HG03520 (cell line): Measurements from ENCODE around the gene STAG1.
"Not testable (repeated sequence)": the region's sequence is repeated elsewhere in the genome, so short reads cannot be mapped to it uniquely, and the experiment has no call there.

Source experiments
- ATAC-seq: cut with Tn5 transposase; IDR thresholded peaks from one replicate; pipeline ENCODE4 v1.9.1; 2021; ENCODE audit warnings: mild to moderate bottlenecking, moderate library complexity; ENCODE audit not compliant: unreplicated experiment

STAG1 gene

DNA sequence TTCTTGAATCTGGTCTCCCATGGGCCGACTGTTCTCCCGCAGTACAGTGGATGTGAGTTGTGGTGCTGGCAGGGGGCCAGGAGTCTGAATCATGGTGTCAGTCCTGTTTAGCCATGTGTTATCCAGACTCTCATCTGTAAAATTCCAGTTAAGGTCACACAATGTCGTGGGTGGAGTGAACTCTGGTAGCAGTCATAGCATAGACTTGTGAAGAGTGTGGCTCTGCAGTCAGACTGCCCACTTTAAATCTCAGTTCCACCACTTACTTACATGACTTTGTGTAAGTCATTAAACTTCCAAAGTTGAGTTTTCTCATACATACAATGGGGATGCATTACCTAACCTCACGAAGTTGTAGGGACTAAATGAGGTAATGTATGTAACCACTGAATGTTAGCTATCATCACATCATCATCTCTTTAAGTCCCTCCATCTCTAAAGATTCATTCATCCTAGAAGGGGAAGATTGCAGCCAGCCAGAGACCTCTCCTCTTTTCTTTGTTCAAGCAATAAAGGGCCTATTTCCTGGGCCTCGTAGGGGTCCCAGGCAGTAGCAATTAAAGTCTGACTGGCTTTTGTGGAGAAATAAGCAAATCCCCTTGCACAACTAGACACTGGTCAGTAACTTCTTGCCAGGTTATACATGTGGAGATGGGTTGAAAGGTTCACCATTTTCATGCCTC is 408.2 kb downstream of the STAG1 start:
- ATAC-seq, result no peak

- ATAC-seq, result no peak
Observed at GRCh38 chr3:136343446-136343845, 408.7 kb downstream of the STAG1 start.

DNA sequence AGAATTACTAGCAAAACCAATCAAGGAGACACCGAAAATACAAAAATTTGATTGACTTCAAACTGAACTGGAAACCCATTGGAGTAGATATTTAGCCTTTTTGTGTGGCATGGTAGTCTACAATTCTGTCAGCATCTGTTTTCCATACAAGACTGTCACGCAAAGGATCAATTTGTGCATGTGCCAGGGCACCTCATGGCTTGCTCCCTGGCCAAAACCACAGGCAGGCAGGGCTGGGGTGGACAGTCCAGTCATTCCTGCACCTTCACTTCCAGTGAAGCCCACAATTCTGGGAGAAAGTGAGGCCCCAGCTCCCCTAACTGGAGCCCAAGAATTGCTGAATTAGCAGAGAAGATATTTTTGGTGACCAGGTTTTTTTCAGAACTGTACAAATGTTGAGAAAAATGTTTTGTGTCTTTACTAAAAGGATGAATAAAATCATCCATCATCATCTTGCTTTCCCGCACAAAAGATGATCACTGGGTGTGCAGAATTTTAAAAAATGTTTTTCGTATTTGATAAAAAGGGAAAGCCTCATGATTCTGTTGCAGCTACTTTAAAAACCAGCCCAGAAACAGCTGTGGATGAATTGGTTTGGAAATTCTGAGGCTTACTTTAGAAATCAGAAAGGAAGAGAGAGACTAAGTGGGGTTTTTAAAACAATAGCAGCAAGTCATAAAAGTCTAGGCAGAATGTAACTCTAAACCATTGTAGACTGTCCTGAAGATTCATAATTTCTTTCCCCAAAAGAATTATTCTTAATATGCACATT is 415.7 kb downstream of the STAG1 start:
- ATAC-seq, result no peak

DNA sequence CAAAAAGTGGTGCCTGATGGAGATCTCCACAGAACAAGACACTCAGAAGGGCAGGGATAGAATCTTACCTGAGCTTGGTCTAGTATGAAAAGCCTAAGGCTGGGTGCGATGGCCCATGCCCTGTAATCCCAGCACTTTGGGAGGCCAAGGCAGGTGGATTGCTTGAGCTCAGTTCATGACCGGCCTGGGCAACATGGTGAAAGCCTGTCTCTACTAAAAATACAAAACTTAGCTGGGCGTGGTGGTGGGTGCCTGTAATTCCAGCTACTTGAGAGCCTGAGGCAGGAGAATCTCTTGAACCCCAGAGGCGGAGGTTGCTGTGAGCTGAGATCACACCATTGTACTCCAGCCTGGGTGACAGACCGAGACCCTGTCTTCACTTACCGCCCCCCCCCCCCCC is 417.5 kb downstream of the STAG1 start:
- ATAC-seq, result not testable (repeated sequence)

- ATAC-seq, result no peak
Observed at GRCh38 chr3:136334209-136334608, 418.0 kb downstream of the STAG1 start.

DNA sequence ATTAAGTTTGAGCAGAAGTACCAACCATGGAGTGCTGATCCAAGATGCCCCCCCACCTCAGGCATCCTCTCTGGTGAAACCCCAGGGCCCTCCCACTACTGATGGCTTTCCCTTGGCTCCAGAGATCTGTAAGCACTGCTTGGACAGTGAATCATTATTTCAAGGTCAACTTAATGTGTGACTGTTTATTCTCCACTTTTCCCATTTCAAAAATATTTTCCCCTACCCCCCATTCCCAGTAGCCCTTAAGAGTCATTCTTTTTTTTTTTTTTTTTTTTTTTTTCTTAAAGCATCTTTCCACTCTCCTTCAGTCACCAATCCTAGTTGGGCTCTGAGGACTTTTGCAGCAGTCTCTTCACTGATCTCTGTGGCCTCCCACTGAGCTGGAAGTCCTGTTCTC is 419.4 kb downstream of the STAG1 start:
- no peak for ATAC-seq

- ATAC-seq, result no peak
Observed at GRCh38 chr3:136332302-136332701, 419.9 kb downstream of the STAG1 start.

GRCh38 chr3:136330900-136331299 is 421.3 kb downstream of the STAG1 start:
- ATAC-seq, result no peak

- no peak for ATAC-seq
Observed at GRCh38 chr3:136329593-136329992, 422.6 kb downstream of the STAG1 start.

GRCh38 chr3:136327671-136328070 is 424.5 kb downstream of the STAG1 start:
- no peak for ATAC-seq

GRCh38 chr3:136326316-136326715 is 425.9 kb downstream of the STAG1 start:
- no peak for ATAC-seq

GRCh38 chr3:136311968-136312367 is 440.2 kb downstream of the STAG1 start:
- no peak for ATAC-seq

- ATAC-seq, result no peak
Observed at GRCh38 chr3:136311261-136311660, 440.9 kb downstream of the STAG1 start.

GRCh38 chr3:136305879-136306278 is 446.3 kb downstream of the STAG1 start:
- ATAC-seq, result no peak

DNA sequence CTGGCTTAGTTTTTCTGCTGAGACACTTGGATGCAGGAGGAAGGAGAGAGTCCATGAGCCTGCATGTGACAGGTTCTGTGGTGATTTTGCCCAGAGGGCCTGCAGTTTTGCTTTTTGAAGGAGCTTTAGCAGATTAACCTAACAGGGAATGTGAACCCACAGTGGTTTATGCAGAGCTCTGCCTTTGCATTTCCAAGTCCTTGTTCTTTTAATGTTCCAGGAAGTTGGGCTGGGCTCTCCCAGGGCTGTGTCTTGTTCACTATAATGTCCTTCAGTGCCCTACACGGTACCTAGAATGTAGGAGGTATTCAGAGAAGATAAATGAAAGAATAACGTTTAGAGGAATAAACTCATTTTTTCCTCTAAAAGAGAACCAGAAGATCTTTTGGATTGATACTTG is 451.7 kb downstream of the STAG1 start:
- ATAC-seq, result no peak

- no peak for ATAC-seq
Observed at GRCh38 chr3:136297826-136298225, 454.4 kb downstream of the STAG1 start.

- no peak for ATAC-seq
Observed at GRCh38 chr3:136296960-136297359, 455.2 kb downstream of the STAG1 start.

- ATAC-seq, result no peak
Observed at GRCh38 chr3:136294176-136294575, 458.0 kb downstream of the STAG1 start.

- ATAC-seq, result no peak
Observed at GRCh38 chr3:136293279-136293678, 458.9 kb downstream of the STAG1 start.

GRCh38 chr3:136292500-136292899 is 459.7 kb downstream of the STAG1 start:
- ATAC-seq, result no peak

- no peak for ATAC-seq
Observed at GRCh38 chr3:136291302-136291701, 460.9 kb downstream of the STAG1 start.
